MM.1S (cell line): ENCODE results near the gene C10orf90.
"Not testable (repeated sequence)": the region's sequence is repeated elsewhere in the genome, so short reads cannot be mapped to it uniquely, and the experiment has no call there.

ENCODE experiments used
- DNase-seq: peaks from one replicate; pipeline ENCODE4 v3.0.0-alpha.2; 2015
- H2AFZ ChIP-seq: fragments of 300-600 bp; sonication (generic); 2 replicates; pipeline ENCODE4 v1.6.0; 2016; ENCODE audit warnings: antibody characterized with exemption, low read length
- H3F3A ChIP-seq: fragments of 300-600 bp; sonication (generic); 2 replicates; pipeline ENCODE4 v1.6.1; 2016; ENCODE audit warnings: mild to moderate bottlenecking, antibody characterized with exemption, low read length, moderate library complexity, mixed read lengths; ENCODE audit not compliant: insufficient read depth
- H3K27ac ChIP-seq: fragments of 300-600 bp; sonication (generic); 2 replicates; pipeline ENCODE4 v1.5.1; 2016; ENCODE audit warnings: mild to moderate bottlenecking, low read length
- H3K27me3 ChIP-seq: fragments of 300-600 bp; sonication (generic); replicated peaks from 2 replicates; pipeline ENCODE4 v1.6.0; 2016; ENCODE audit warnings: low read length; ENCODE audit not compliant: insufficient read depth
- H3K36me3 ChIP-seq: fragments of 300-600 bp; sonication (generic); replicated peaks from 2 replicates; pipeline ENCODE4 v1.6.1; 2016; ENCODE audit warnings: mild to moderate bottlenecking, low read length, mixed read lengths; ENCODE audit not compliant: insufficient read depth
- H3K4me1 ChIP-seq: fragments of 300-600 bp; sonication (generic); 2 replicates; pipeline ENCODE4 v1.6.1; 2016; ENCODE audit warnings: low read length, mixed read lengths
- H3K4me2 ChIP-seq: fragments of 300-600 bp; sonication (generic); 2 replicates; pipeline ENCODE4 v1.6.0; 2016; ENCODE audit warnings: low read depth, low read length
- H3K4me3 ChIP-seq: fragments of 300-600 bp; sonication (generic); 2 replicates; pipeline ENCODE4 v1.5.1; 2016; ENCODE audit warnings: low read length, mixed read lengths
- H3K79me2 ChIP-seq: fragments of 300-600 bp; sonication (generic); 2 replicates; pipeline ENCODE4 v1.6.1; 2016; ENCODE audit warnings: mixed run types, low read length, mixed read lengths
- H3K9ac ChIP-seq: fragments of 300-600 bp; sonication (generic); 2 replicates; pipeline ENCODE4 v1.6.1; 2016; ENCODE audit warnings: low read length, mixed read lengths
- H3K9me2 ChIP-seq: fragments of 300-600 bp; sonication (generic); replicated peaks from 2 replicates; pipeline ENCODE4 v1.6.1; 2016; ENCODE audit warnings: mild to moderate bottlenecking, low read length, mixed read lengths; ENCODE audit not compliant: insufficient read depth
- H3K9me3 ChIP-seq: fragments of 300-600 bp; sonication (generic); replicated peaks from 2 replicates; pipeline ENCODE4 v1.6.1; 2016; ENCODE audit warnings: mild to moderate bottlenecking, low read length, mixed read lengths; ENCODE audit not compliant: insufficient read depth
- H4K20me1 ChIP-seq: fragments of 300-600 bp; sonication (generic); 2 replicates; pipeline ENCODE4 v1.6.1; 2016; ENCODE audit warnings: mild to moderate bottlenecking, low read length, moderate library complexity, mixed read lengths; ENCODE audit not compliant: insufficient read depth
- EZH2 ChIP-seq: fragments of 300-600 bp; sonication (generic); optimal IDR thresholded peaks from 2 replicates; pipeline ENCODE3; 2017; ENCODE audit warnings: low read depth, mild to moderate bottlenecking, antibody characterized with exemption, low read length, mixed read lengths
- EZH2phosphoT487 ChIP-seq: fragments of 300-600 bp; sonication (generic); IDR thresholded peaks from 2 replicates; pipeline ENCODE4 v1.6.1; 2018; ENCODE audit warnings: antibody characterized with exemption, low read length
- TF ChIP-seq, protein P1 (sequence below): fragments of 300-600 bp; sonication (generic); IDR thresholded peaks from 2 replicates; pipeline ENCODE4 v1.5.1; 2016; ENCODE audit warnings: antibody characterized with exemption, low read length, mixed read lengths

The C10orf90 gene

DNA sequence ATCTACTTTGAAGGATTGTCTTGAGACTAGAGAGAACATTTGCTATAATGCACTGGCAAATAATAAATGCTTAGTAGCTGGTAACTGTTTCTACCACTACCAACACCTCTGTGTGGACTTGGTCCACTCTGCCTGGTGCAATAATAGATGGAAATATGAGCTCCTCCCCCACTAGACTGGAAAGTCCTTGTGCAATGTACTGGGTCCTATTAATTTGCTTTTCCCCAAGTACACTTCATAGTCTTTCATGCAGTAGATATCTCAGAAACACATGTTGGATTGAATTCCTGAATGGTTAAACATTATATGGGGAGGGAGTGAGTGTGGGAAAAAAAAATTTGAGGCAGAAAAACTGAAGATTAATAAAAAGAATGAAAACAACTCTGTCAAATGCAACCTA is 119.3 kb downstream of the C10orf90 start:
- H3K4me1 ChIP-seq, result no peaks in the 10 kb centered on the region
- no peaks in the 10 kb centered on the region for H3K9me3 ChIP-seq
- H3K4me3 ChIP-seq, result no peak overlapping the region
- H3K79me2 ChIP-seq, result no peaks in the 10 kb centered on the region
- no peak for TF ChIP-seq EZH2
- TF ChIP-seq, protein P1, sequence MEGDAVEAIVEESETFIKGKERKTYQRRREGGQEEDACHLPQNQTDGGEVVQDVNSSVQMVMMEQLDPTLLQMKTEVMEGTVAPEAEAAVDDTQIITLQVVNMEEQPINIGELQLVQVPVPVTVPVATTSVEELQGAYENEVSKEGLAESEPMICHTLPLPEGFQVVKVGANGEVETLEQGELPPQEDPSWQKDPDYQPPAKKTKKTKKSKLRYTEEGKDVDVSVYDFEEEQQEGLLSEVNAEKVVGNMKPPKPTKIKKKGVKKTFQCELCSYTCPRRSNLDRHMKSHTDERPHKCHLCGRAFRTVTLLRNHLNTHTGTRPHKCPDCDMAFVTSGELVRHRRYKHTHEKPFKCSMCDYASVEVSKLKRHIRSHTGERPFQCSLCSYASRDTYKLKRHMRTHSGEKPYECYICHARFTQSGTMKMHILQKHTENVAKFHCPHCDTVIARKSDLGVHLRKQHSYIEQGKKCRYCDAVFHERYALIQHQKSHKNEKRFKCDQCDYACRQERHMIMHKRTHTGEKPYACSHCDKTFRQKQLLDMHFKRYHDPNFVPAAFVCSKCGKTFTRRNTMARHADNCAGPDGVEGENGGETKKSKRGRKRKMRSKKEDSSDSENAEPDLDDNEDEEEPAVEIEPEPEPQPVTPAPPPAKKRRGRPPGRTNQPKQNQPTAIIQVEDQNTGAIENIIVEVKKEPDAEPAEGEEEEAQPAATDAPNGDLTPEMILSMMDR, result no peak
- no peak for TF ChIP-seq EZH2phosphoT487
- no peak for DNase-seq
- no peaks in the 10 kb centered on the region for H3K9me2 ChIP-seq
- H3K27ac ChIP-seq, result no peak overlapping the region
- H3K9ac ChIP-seq, result no peak overlapping the region
- no peaks in the 10 kb centered on the region for H3F3A ChIP-seq
- no peaks in the 10 kb centered on the region for H3K27me3 ChIP-seq
- H4K20me1 ChIP-seq, result no peaks in the 10 kb centered on the region
- H3K4me2 ChIP-seq, result no peak overlapping the region
- H2AFZ ChIP-seq, result no peak overlapping the region
- H3K36me3 ChIP-seq, result no peaks in the 10 kb centered on the region

DNA sequence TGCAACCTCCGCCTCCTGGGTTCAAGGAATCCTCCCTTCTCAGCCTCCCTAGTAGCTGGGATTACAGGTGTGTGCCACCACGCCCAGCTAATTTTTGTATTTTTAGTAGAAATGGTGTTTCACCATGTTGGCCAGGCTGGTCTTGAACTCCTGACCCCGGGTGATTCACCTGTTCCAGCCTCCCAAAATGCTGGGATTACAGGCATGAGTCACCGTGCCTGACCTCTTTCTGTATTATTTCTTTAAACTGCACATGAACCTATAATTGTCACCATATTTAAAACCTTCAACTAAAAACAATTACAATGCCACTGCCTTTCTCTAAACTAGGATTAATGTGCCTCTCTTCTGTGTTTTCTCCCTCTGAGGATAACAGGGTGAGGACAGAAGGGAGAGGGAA is 119.9 kb downstream of the C10orf90 start:
- not testable (repeated sequence) for H3K9me2 ChIP-seq, H3F3A ChIP-seq, H3K4me3 ChIP-seq, H3K9me3 ChIP-seq, DNase-seq, H2AFZ ChIP-seq, H3K27ac ChIP-seq, H3K4me2 ChIP-seq, H3K4me1 ChIP-seq, H3K27me3 ChIP-seq, H3K36me3 ChIP-seq, H3K9ac ChIP-seq, H4K20me1 ChIP-seq, H3K79me2 ChIP-seq

DNA sequence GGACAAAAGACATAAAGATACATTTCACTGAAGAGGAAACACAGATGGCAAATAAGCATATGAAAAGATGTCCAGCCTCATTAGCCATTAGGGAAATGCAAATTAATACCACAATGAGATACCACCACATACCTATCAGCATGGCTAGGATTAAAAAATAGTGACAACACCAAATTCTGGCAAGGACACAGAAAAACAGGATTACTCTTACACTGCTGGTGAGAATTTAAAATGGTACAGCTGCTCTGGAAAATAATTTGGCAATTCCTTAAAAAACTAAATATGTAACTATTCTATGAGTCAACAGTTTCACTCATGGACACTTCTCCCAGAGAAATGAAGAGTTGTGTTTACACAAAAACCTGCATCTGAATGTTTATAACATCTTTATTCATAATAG is 121.1 kb downstream of the C10orf90 start:
- Histone ChIP-seq H3K27ac (no peak overlapping the region), H3K9ac (no peak overlapping the region), H2AFZ (no peak overlapping the region), H3K9me3 (no peaks in the 10 kb centered on the region), H3K4me2 (no peak overlapping the region), H3K9me2 (no peaks in the 10 kb centered on the region), H3K36me3 (no peaks in the 10 kb centered on the region), H4K20me1 (no peaks in the 10 kb centered on the region), H3K27me3 (no peaks in the 10 kb centered on the region), H3K79me2 (no peaks in the 10 kb centered on the region), H3F3A (no peaks in the 10 kb centered on the region), H3K4me1 (no peaks in the 10 kb centered on the region), H3K4me3 (no peak overlapping the region)
- TF ChIP-seq EZH2 (no peak), EZH2phosphoT487 (no peak)
- TF ChIP-seq, protein P1, result no peak
- no peak for DNase-seq

DNA sequence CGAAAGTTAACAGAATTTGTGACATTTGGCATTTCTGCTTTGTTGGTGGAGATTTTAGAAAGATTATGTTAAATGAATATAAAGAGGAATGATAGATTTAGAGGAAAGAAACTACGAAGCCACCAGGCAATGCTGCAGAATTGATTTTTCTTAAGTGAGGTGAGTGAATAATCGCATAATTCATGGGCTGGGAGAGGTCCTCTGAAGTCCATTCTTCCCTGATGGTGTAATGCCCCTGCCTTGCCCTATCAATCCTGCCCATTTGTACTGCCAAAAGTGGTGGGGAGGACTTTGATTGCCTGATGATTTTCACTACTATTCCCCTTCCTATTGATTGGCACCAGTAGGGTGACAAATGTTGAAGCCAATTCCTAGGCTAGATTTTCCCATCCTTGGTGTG is 125.9 kb downstream of the C10orf90 start:
- H3K4me1 ChIP-seq, result no peaks in the 10 kb centered on the region
- no peak overlapping the region for H2AFZ ChIP-seq
- no peaks in the 10 kb centered on the region for H3K9me3 ChIP-seq
- no peak for TF ChIP-seq EZH2phosphoT487
- TF ChIP-seq, protein P1, result no peak
- no peak for TF ChIP-seq EZH2
- H3K27ac ChIP-seq, result no peak overlapping the region
- no peaks in the 10 kb centered on the region for H3K9me2 ChIP-seq
- no peaks in the 10 kb centered on the region for H3F3A ChIP-seq
- H3K9ac ChIP-seq, result no peak overlapping the region
- H3K27me3 ChIP-seq, result no peaks in the 10 kb centered on the region
- H3K4me3 ChIP-seq, result no peak overlapping the region
- no peak overlapping the region for H3K4me2 ChIP-seq
- no peaks in the 10 kb centered on the region for H3K36me3 ChIP-seq
- no peaks in the 10 kb centered on the region for H4K20me1 ChIP-seq
- no peaks in the 10 kb centered on the region for H3K79me2 ChIP-seq
- no peak for DNase-seq
